GM21381 (cell line): ENCODE data around the gene HOMER1.

Experiments
- ATAC-seq: cut with Tn5 transposase; IDR thresholded peaks from one replicate; pipeline ENCODE4 v1.9.1; 2021; ENCODE audit warnings: mild to moderate bottlenecking, moderate library complexity; ENCODE audit not compliant: unreplicated experiment

HOMER1 gene

GRCh38 chr5:79490323-79490936, 23.5 kb downstream of the HOMER1 start:
- ATAC-seq: no peak

DNA sequence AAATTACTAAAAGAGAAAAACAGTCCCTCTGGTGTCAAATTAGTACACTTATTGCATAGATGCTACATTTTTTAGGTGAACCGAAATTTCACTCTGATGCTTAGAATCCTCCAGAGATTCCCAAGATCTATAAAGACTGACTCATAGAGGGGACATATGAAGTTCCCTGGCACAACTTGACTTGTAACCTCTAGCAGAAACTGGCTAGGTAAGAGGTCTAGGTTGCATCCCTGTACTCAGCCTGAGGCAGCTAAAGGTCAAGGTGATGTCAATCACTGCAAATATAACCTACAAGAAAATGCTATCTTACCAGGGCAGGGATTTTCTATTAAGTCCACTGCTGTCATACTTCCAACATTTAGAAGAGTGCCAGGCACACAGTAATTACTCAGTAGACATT, 24.2 kb downstream of the HOMER1 start:
- no peak for ATAC-seq

GRCh38 chr5:79488775-79489174, 25.2 kb downstream of the HOMER1 start:
- no peak for ATAC-seq

- no peak for ATAC-seq
These were observed 25.9 kb downstream of the HOMER1 start for GRCh38 chr5:79488058-79488457.

- no peak for ATAC-seq
These were observed 26.7 kb downstream of the HOMER1 start for GRCh38 chr5:79487251-79487650.

GRCh38 chr5:79486116-79486515, 27.8 kb downstream of the HOMER1 start:
- no peak for ATAC-seq

- no peak for ATAC-seq
These were observed 29.2 kb downstream of the HOMER1 start for GRCh38 chr5:79484731-79485130.

DNA sequence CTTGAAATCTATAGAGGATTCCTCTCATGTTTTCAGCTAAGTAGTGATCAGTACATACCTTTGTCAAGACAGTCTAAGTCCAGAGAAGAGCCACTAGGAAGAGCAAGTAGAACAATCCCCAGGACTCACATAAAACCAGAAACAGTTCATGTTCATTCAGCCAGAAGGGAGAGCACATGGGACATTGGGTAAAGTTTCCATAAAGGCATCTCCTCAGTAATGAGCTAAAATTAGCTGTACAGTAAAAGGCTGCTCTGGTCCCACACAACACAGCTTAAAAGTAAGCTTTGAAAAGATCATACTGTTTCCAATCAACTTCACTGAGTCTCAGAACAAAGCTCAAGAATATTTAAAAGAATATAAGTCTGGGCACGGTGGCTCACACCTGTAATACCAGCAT, 32.4 kb downstream of the HOMER1 start:
- no peak for ATAC-seq

DNA sequence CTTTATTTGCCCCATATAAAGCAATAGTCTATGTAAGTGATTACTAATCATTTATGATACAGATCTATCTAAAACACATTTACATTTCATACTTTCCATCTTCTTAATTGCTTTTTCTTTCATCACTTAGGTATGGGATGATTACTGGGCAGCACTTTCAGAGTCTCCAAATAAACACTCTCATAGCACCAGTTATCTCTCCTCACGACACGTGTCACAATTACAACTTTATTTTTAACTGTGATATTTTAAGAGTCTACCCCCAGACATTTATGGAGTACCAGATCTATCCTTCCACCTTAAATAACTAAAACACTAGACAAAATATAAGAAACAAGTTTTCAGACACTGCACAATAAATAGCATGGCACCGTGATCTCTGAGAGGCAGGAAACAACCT, 32.9 kb downstream of the HOMER1 start:
- no peak for ATAC-seq

GRCh38 chr5:79475152-79475466, 38.8 kb downstream of the HOMER1 start:
- ATAC-seq: no peak

DNA sequence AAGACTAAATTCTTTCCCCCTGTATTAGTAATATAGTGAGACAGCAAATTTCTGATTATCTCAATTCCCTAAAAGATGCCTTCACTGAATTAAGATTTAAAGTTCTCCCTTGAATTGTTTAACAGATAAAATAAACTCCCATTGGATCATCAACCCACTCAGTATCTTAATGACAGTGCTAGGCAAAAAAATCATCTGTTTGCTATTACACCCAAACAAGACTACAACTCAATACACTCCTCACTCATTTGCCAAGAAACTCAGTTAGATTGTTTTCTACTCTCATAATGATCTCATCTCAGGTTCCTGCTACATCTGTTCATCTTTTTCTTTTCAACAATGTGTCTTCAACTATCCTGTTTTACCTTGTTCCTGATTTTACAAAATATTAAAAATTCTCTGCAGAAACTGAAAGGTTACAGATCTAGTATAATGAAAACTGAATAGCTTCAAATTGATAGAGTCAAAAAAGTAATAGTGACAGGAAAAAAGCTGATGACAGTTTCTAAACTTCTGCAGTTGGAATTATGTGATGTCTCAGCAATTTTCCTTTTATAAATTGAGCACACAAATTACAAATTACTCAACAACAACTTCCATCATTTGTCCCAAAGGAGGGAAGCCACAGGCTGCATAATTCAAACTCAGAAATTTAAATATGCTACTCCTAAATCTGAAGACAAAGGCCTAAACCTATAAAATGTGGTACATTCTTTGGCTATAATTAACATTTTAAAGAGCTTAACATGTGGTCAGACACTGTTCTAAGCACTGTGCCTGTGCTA, 39.4 kb downstream of the HOMER1 start:
- no peak for ATAC-seq

GRCh38 chr5:79471556-79471955, 42.4 kb downstream of the HOMER1 start:
- no peak for ATAC-seq

GRCh38 chr5:79464695-79465332, 49.1 kb downstream of the HOMER1 start:
- no peak for ATAC-seq

- no peak for ATAC-seq
These were observed 49.7 kb downstream of the HOMER1 start for GRCh38 chr5:79464278-79464677.

- no peak for ATAC-seq
These were observed 54.3 kb downstream of the HOMER1 start for GRCh38 chr5:79459626-79460025.

DNA sequence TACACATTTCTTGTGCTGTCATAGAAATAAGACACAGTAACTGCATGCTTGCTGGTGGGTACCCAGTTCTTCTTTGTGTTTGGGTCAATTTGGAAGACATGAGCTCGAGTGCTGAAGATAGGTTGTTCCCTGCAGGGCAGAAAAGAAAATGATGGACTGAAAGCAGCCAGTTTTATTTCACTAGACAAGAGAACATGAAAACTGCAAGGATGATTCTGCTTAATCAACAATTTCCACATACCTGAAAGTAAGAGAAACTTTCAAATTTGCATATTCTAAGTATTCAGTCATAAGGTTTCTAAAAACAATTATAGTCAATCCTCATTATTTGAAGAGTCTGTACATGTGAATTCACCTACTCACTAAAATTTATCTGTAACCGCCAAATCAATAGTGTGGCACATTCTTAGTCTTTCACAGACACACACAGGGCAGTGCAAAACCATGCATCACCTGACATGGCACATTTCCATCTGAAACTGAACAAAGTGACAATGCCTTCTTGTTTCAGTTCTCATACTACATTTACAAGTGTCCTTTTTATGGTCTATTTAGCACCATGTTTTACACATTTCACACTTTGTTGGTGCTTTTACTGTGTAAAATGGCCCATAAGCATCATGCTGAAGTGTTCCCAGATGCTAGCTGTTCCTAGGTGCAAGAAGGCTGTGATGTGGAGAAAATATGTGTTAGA, 56.9 kb downstream of the HOMER1 start:
- ATAC-seq: peak; percentile 78

- ATAC-seq: no peak
These were observed 57.5 kb downstream of the HOMER1 start for GRCh38 chr5:79456400-79456799.

GRCh38 chr5:79454043-79454442, 59.9 kb downstream of the HOMER1 start:
- no peak for ATAC-seq

- ATAC-seq: no peak
These were observed 65.6 kb downstream of the HOMER1 start for GRCh38 chr5:79448336-79448735.

DNA sequence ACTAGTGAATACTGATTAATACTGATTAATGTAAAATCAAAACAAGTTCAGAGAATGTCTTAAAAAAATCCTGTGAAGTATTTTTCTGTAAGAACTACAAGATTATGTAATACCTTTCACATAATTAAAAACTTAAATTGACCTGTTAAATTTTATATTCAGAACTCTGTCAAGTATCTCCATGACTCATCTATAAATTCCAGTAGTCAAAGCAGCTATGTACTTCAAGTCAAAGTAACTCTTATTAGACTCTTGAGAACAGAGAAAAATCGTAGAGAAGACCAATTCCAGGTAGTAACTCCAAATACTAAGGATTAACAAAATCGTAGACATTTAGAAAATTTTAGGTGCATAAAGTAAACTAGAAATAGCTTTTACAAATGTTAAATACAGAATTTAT, 77.1 kb downstream of the HOMER1 start:
- no peak for ATAC-seq

DNA sequence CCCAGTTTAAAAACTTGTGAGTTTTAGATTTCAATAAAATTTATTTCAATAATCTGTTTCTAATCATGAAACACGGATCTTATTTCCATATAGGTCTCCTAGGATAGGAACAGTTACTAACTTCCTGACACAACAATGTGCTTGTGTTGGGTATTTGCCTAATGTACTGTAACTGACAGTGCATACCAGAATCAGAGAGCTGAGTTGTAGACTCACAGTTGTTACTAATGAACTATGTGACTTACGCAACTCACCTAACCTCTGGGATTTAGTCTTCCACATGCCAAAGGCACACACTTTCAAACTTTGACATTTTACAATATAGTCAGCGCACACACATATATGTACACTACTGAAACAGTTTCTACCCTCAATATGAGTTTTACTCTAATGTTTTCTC, 77.7 kb downstream of the HOMER1 start:
- ATAC-seq: no peak

GRCh38 chr5:79430196-79430595, 83.7 kb downstream of the HOMER1 start:
- no peak for ATAC-seq
